NCI-H524 (cell line): ENCODE results near the gene GTF2F2.
A peak's percentile ranks its signal among the peaks of the same experiment; 100 is the strongest.
"Not testable (repeated sequence)": the region's sequence is repeated elsewhere in the genome, so short reads cannot be mapped to it uniquely, and the experiment has no call there.

Experiments used
- DNase-seq, 2 experiments: peaks; one replicate each; lab custom pipeline; 2025; lab: John Stamatoyannopoulos, UW

The GTF2F2 gene

DNA sequence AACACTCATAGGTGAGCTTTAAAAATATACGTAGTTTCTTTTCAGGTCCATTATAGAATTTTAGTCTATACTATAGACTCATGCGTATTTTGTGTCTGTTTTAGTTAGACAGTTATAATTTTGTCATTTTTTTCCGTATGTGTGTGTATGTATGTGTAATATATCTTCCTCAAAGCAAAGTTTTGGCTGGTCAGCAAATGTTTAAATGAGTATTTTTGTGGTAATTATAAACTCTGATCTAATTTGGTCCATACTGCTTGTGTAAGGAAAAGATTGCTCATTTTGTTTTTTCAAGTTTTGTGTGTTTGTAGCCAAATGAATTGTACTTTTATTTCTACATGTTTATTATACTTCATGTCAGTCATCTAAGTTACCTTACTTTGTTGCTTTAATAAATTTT, 60.0 kb downstream of the GTF2F2 start:
- no peak for DNase-seq

DNA sequence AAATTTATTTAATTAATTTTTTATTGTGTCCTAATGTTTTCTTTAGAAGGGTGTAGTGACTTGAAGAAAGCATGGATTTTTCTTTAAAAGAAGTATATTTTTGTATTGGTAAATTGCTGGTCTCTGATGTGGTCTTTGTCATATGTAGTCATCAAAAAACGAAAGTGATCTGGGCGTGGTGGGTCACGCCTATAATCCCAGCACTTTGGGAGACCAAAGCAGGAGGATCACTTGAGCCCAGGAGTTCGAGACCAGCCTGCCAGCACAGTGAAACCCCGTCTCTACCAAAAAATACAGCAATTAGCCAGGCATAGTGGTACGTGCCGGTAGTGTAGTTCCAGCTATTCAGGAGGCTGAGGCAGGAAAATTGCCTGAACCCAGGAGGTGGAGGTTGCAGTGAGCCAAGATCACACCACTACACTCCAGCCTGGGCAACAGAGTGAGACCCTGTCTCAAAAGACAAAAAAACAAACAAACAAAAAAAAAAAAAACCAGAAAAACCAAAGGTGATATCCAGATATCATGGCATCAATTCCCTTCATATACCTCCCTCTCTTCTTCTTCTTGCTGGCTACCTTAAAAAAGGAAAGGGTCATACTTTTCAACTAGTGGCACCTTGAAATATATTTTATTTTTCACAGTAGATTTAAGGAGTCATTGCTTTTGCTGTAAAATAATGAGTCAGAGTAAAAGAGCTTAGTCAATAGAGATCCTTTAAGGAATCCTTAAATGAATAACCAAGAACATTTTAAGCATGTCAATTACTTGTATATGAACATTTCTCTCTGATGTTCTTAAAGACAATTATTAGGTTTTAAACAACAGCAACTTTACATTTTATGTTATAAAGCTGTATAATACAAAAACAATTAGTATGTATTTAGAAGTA, 60.6 kb downstream of the GTF2F2 start:
- DNase-seq, result no peak

DNA sequence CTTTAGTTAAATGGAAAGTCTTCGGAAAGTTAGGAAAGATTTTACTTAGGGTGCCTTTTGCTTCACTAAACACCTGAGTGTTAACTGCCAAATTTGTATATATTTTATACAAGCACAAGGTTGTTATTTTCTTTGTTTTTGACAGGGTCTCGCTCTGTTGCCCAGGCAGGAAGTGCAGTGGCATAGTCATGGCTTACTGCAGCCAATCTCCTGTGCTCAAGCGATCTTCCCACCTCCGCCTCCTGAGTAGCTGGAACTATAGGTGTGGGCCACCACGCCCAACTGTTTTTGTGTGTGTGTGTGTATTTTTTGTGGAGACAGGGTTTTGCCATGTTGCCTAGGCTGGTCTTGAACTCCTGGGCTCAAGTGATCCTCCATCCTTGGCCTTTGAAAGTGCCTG, 64.4 kb downstream of the GTF2F2 start:
- no peak for DNase-seq

DNA sequence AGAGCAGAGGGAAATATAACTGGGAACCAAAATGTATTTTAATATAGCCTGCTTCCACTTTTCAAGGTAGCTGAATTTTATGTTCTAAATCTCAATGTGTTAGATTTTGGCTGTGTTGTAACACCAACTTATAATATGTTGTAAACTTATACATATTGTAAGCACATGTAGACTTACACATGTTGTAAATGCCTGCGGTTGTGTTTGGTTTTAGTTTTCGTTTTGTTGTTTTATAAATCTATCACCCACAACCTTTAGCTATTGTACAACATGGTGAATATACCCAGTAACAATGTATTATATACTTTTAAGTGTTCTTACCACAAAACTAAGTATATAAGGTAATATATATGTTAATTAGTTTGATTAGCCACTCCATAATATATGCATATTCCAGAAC, 65.0 kb downstream of the GTF2F2 start:
- no peak for DNase-seq

DNA sequence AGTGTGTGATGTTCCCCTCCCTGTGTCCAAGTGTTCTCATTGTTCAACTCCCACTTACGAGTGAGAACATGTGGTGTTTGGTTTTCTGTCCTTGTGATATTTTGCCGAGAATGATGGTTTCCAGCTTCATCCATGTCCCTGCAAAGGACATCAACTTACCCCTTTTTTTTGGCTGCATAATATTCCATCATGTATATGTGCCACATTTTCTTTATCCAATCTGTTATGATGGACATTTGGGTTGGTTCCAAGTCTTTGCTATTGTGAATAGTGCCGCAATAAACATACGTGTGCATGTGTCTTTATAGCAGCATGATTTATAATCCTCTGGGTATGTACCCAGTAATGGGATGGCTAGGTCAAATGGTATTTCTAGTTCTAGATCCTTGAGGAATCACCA, 68.8 kb downstream of the GTF2F2 start:
- not testable (repeated sequence) for DNase-seq

DNA sequence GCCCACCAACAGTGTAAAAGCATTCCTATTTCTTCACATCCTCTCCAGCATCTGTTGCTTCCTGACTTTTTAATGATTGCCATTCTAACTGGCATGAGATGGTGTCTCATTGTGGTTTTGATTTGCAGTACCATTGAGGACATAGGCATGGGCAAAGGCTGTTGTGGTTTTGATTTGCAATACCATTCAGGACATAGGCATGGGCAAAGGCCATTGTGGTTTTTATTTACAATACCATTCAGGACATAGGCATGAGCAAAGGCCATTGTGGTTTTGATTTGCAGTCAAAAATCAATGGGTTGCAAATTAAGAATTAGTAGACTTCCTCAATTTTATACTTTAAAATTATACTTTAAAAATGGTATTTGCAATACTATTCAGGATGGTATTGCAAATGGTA, 69.2 kb downstream of the GTF2F2 start:
- DNase-seq, result not testable (repeated sequence)

DNA sequence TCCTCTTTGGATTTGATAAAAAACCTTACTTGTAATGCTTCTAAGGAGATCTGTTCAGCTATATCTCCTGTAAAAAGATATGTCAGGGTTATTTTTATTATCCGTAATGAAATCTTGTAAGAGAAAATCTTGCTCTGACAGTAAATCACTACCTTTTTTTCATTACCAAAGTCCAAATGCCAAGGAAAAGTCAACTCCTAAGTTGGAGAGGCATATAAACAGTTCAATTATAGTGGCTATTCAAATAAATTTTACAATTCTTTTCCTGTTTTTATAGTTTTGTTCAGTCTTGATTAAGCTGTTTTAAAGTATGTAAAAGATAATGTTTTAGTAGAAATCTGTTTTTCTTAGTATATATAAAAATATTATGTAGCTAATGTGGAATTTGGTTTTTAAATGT, 71.6 kb downstream of the GTF2F2 start:
- DNase-seq, result no peak

DNA sequence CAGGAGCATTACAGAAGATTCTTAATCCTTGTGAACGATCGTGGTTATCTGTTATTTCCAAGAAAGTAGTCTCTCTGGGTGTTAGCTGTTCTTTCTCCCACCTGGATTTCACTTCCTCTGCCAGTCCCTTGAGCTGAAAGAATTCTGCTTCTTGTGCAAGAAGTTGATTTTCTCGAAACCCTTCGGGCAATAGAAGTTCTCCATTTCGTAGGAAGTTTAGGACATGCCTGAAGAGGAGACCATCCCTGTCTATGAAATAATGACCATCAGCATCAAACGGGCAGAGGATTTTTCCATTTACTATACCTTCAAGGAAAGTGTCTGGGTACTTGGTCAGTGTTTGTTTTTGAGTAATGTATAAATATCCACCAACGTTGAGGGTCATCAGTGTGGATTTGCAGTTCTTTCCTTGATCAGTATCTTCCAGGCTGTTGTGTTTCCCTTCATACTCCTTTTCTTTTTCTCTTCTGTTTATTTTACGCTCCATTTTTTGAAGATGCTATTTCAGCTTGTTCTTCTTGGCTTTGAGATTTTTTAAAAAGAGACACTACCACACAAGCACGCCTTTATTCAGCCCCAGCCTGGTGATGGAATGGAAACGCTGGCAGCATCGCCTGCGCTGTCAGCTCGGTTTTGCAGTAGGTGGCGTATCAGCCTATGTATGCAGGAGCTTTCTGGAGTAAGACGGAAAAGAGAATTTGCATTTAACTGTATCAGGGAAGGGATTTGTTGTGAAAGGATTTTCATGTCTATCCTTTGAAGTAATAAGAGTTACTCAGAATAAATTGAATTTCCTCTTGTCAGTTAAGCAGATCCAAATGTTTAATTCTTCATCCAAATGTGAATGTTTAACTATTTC, 74.0 kb downstream of the GTF2F2 start:
- DNase-seq, result peak in 1 of 2 experiments; percentile 15

DNA sequence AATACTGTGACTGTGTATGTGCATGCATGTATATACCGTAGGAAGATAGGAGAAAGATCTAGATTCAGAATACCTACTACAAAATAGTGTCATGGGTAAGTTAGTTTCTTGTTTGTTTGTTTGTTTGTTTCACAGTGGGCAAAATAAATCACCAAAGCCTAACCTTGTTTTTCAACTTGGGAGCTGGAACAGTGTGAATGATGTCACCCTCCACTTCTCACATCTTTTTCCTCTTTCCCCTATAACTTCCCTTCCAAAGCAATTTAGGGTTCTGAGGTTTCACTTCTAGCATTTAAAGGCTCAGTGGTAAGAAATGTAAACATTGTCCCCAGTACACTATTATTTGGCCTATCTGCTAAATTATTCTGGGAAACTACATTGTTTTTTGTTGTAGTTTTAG, 75.1 kb downstream of the GTF2F2 start:
- DNase-seq, result no peak

DNA sequence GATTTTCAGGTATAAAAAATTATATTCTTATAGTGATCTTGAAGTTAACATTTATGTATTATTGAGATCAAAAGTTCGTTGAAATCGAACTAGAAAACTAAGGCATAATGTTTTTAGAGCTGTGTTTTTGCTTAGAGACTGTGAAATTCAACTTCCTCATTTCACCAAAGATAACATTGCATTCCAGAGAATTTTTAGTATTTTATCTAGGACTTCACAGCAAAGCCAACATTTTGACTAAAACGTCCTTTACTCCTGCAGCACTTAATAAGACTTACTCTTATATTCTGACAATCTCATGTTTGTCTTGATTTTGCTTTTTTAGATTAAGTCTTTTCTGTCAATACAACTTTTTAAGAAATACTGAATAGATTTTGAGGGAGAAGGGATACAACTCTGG, 75.8 kb downstream of the GTF2F2 start:
- DNase-seq, result no peak

DNA sequence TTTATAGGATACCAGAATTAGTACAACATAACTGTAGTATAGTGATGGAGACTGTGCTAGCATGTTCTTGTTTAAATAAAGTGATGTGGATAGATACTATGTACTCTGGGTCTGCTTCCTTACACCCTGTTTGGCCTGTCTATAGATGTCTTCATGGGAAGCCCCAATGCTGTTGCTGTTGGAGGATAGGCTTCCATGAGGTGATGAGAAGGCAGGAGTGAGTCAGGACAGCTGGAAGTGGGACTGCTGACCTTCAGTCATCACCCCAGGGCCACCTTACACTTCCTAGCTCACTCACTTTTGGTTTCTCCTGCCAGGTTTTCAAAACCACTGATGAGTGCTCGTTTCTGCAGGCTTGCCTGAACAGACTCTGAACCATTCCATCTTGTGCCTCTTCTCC, 76.3 kb downstream of the GTF2F2 start:
- no peak for DNase-seq

DNA sequence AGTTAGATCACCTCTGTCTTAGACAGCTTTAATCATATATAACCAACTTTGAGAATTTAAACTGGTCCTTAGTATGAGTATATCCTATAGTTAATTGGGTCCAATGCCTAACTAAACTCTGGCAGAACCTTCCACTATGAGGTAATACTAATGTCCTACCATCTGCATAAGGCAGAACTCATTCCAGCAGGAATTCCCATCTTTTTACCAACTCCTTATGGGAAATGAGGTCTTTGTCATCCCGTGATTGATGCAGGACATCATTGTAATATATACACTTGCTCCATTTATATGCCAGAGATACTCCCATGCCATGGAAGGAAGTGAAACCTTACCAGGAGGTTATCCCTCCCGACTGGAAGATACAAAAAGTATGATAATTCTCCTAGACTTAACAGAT, 77.7 kb downstream of the GTF2F2 start:
- DNase-seq, result no peak

DNA sequence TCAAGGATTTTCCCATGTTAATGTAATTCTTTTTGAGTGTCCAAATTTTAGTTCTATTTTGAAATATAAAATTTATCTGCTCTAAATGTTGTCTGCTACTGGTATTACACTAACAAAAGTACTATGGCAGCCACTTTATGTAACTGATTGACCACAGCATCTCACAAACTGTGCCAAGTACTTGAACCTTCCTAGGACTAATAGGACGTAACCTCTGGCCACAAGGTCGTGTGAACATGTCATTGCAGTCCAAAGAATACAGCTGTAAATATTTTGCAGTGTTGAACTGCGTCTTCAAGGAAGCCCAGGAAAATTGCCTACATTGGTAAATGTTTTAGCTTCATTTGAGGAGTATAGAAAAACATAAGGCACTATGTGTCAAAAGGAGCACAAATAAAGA, 78.6 kb downstream of the GTF2F2 start:
- no peak for DNase-seq

DNA sequence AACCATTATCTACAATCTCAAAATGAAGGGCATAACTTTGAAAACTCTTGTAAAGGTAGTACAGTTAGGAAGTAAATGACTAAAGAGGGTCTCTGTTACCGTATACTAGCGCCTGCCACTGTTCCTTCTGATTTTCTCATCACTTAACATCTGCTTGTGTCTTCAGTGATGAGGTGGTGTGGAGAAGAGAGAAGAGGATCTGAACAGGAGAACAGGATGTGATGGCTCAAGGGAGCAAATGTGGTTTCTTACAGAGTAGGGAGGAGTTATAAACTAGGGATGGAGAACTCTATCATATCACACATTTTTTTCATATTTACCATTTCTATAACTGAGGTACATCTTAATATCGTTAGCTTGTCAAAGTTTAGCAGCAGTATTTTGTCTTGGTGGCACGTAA, 79.4 kb downstream of the GTF2F2 start:
- no peak for DNase-seq

DNA sequence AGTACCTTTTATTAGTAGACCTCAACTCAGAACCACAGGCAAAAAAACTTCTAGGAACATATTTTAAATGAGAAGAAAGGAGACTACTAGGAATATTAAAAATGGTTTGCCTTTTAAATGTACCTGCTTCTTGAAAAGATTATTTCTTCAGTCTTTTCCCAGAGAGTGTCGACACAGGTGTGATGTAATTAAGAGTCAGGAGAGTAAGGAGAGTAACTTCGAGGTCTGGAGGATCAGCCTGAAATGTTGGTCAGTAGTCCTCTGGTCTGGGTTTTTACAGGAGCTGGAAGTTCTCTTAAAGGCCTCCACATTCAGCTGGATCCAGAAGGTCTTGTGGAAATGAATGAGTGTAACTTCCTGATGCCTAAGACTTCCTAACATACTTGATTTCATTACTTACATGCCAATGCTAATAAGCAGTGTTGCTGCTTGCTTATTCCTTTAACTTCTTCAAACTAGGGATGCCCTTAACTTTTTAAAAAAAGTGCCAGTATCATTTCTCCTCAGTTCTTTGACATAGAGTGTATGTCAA, 80.5 kb downstream of the GTF2F2 start, which contains the start of gene KCTD4:
Gene KCTD4, minus strand, starts transcription at position 345 of the 532 bp plus-strand sequence. CDS start 6,478 bp downstream, outside the sequence.
- no peak for DNase-seq

DNA sequence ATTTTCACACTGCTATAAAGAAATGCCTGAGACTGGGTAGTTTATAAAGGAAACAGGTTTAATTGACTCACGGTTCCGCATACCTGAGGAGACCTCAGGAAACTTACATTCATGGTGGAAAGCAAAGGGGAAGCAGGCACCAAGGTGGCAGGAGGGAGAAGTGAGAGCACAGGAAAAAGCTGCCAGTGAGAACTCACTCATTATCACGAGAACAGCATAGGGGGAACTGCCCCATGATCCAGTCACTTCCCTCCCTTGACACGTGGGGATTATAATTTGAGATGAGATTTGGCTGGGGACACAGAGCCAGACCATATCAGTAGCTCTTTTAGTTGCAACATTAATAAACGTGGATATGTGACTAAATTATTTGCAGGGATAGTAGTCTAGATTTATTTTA, 84.8 kb downstream of the GTF2F2 start:
- no peak for DNase-seq

DNA sequence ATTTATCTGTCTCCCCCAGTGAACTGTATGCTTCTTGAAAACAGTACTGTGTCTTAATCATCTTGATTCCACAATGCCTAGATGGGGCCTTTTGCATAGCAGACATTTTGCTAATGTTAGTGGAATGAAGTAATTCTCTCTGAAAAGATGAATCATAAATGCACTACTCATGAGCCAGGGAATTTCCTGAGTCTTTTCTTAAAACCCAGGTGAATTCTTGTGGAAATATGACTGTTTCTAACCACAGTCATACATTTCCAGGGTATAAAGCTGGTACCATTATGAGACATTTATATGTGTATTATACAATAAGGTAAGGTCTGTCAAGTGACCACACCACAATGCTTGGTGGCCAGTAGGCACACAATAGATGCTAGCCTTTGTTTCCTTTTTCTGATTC, 86.0 kb downstream of the GTF2F2 start:
- no peak for DNase-seq

DNA sequence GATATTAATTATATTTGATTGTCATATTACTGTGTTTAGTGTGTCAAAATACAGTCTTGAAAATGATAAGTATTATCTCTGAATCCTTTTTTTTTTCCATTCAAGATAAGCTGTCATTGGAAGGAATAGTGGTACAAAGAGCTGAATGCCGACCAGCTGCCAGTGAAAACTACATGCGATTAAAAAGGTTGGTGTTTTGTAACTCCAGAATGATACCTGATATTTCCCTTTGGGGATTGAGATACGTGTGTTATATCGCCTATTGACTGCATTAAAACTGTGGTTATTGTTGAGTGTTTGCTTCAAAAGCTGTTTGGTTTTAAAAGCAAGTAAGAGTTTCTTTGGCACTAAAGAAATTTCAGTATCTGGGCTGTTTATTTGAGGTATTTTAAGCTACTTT, 87.0 kb downstream of the GTF2F2 start:
- DNase-seq, result peak; percentile 45 to 73

DNA sequence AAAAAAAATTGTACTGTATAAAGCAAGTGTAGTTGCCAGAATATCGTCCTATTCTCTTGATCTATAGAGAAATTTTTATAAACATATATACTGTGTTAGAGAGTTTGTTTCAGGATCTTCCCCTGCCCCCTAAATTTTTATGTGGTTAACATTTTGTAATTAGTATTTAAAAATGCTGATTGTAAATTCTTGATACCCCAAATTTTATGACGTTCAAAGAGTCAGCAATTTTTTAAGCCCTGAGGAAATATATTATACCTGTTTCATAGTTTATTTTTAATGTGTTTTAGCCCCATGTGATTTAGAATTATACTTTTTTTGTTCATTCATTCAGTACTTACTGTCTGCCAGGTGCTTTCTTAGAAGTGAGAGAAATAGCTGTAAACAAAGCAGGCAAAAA, 87.8 kb downstream of the GTF2F2 start:
- DNase-seq, result no peak

DNA sequence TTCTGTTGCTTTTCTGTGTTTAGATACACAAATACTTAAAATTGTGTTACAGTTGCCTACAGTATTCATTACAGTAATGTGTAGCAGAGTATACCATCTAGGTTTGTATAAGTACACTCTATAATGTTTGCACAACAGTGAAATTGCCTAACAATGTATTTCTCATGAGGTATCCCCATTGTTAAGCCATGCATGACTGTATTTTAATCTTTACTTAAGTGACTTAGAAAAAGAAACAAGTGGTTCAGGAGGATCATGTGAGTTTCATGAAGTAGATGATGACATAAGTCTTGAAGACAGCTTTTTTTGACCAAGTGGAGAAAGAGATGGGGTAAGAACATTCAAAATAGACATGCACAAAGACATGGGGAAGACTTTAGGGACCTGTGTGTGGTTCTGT, 88.9 kb downstream of the GTF2F2 start:
- no peak for DNase-seq

DNA sequence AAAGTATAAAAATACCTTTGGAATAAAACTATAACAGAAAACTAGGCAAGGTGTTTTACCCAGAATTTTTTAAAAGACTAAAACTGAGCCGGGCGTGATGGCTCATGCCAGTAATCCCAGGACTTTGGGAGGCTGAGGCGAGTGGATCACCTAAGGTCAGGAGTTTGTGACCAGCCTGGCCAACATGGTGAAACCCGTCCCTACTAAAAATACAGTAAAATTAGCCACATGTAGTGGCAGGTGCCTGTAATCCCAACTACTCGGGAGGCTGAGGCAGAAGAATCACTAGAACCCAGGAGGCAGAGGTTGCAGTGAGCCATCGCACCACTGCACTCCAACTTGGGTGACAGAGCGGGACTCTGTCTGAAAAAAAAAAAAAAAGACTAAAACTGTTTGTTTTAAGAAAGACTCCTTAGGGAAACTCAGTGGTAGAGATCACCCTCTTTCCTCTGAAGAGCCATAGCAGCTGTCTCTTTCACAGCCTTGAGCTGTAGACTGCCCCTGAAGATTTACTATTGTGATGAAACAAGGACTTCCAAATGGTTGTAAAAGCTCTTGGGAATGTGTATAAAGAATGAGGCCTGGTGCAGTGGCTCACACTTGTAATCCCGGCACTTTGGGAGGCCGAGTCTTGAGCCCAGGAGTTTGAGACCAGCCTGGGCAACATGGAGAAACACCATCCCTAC, 95.2 kb downstream of the GTF2F2 start:
- DNase-seq, result no peak

DNA sequence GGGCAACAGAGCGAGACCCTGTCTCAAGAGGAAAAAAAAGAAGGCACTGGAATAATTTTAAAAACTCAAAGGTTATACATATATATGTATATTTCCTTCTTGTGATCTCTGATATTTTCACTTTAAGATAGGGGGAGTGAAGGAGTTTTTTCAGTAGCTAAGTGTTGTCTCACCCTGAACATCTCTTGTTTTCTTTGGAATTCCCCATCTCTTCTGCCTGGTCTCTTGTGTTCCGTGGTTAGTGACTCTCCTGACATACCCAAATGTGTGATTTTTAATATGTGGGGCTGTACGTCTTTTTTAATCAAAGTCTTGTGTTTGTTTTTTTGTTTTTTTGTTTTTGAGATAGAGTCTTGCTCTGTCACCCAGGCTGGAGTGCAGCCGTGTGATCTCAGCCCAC, 95.9 kb downstream of the GTF2F2 start:
- no peak for DNase-seq
